Gastroesophageal sphincter (tissue), 3 donors: ENCODE measurements around the gene LPIN1.

Experiments
- CTCF ChIP-seq, 4 experiments: fragments of 200-600 bp in 2 of 4; fragments of 450-650 bp in 2 of 4; sonication (generic) in 1 of 4; IDR thresholded peaks; one replicate each; pipeline ENCODE4 v1.5.1; 2017 to 2019; ENCODE audit warnings: antibody characterized with exemption in 4 of 4, mild to moderate bottlenecking in 2 of 4, moderate library complexity in 2 of 4
- POLR2A ChIP-seq, 2 donors: fragments of 450-650 bp; IDR thresholded peaks; one replicate each; pipeline ENCODE4 v1.6.1; 2017; ENCODE audit warnings: antibody characterized with exemption in 2 of 2, mild to moderate bottlenecking in 2 of 2, moderate library complexity in 1 of 2
- POLR2AphosphoS5 ChIP-seq: sonication (generic); formaldehyde crosslinking; IDR thresholded peaks from one replicate; pipeline ENCODE4 v1.6.1; 2017; ENCODE audit warnings: antibody characterized with exemption

- TF ChIP-seq CTCF (IDR thresholded peaks at IDR 0.05) (no peak), POLR2AphosphoS5 (no peak), POLR2A (IDR thresholded peaks at IDR 0.05) (no peak)
Observed at GRCh38 chr2:11748861-11749645, 2.6 kb downstream of the LPIN1 start.
